Gastroesophageal sphincter (tissue), 4 donors: ENCODE measurements around the gene VAV2. TPM values are rescaled to one million over a fixed set of nuclear protein-coding genes. Genes with fewer than 3 reads are reported as not detected.

Experiments
- ATAC-seq: fragments of 150-250 bp; one replicate; pipeline ENCODE4 v1.9.1; 2016; ENCODE audit warnings: mild to moderate bottlenecking, moderate library complexity
- H3K27ac ChIP-seq, 4 donors: fragments of 200-600 bp; sonication (generic) in 3 of 4; 1 replicate in 3 of 4; 2 replicates in 1 of 4; pipeline ENCODE4 v1.5.1; 2016 to 2019
- H3K27me3 ChIP-seq: fragments of 200-600 bp; sonication (generic); one replicate; pipeline ENCODE4 v1.5.1; 2019
- H3K36me3 ChIP-seq, 2 donors: fragments of 200-600 bp; sonication (generic); one replicate each; pipeline ENCODE4 v1.5.1; 2019; ENCODE audit warnings: control low read depth in 1 of 2
- H3K4me1 ChIP-seq, 3 donors: fragments of 200-600 bp; sonication (generic); 1 replicate in 2 of 3; 2 replicates in 1 of 3; pipeline ENCODE4 v1.5.1; 2016 to 2019; ENCODE audit warnings: control low read depth in 2 of 3
- H3K4me3 ChIP-seq, 2 donors: fragments of 200-600 bp; sonication (generic); one replicate each; pipeline ENCODE4 v1.5.1; 2019; ENCODE audit warnings: mild to moderate bottlenecking in 1 of 2, moderate library complexity in 1 of 2
- H3K9me3 ChIP-seq, 3 donors: fragments of 200-600 bp; sonication (generic); one replicate each; pipeline ENCODE4 v1.5.1; 2017 to 2019; ENCODE audit warnings: control low read depth in 2 of 3
- CTCF ChIP-seq, 4 experiments: fragments of 200-600 bp in 2 of 4; fragments of 450-650 bp in 2 of 4; sonication (generic) in 1 of 4; IDR thresholded peaks; one replicate each; pipeline ENCODE4 v1.5.1; 2017 to 2019; ENCODE audit warnings: antibody characterized with exemption in 4 of 4, mild to moderate bottlenecking in 2 of 4, moderate library complexity in 2 of 4
- EP300 ChIP-seq: sonication (generic); formaldehyde crosslinking; IDR thresholded peaks from one replicate; pipeline ENCODE4 v1.6.1; 2017; ENCODE audit warnings: antibody characterized with exemption, mild to moderate bottlenecking
- POLR2A ChIP-seq, 2 donors: fragments of 450-650 bp; IDR thresholded peaks; one replicate each; pipeline ENCODE4 v1.6.1; 2017; ENCODE audit warnings: antibody characterized with exemption in 2 of 2, mild to moderate bottlenecking in 2 of 2, moderate library complexity in 1 of 2
- POLR2AphosphoS5 ChIP-seq: sonication (generic); formaldehyde crosslinking; IDR thresholded peaks from one replicate; pipeline ENCODE4 v1.6.1; 2017; ENCODE audit warnings: antibody characterized with exemption
- WGBS, 2 donors: methylation state at CpG; one replicate each; pipeline ENCODE4 v1.1.5; 2018; ENCODE audit warnings: low coverage in 1 of 2; 5-methylcytosine and 5-hydroxymethylcytosine counted together
- total RNA-seq, 4 donors: library from RNA; depleted of rRNA; stranded (reverse); fragments of >200 nt; gene quantifications; one replicate each; pipeline ENCODE4 v1.1.0, GENCODE V29; 2016

The VAV2 gene
- total RNA-seq, 4 donors from 2014 or later = 7.7 to 16.8 (median 8.9) TPM

GRCh38 chr9:133895335-133895734, 96.8 kb downstream of the VAV2 start:
- Histone ChIP-seq H3K9me3 (no peaks in the 10 kb centered on the region), H3K36me3 (no peaks in the 10 kb centered on the region), H3K27me3 (no peaks in the 10 kb centered on the region), H3K27ac (no peak overlapping the region), H3K4me3 (no peak overlapping the region), H3K4me1 (no peaks in the 10 kb centered on the region)
- TF ChIP-seq POLR2AphosphoS5 (no peak), EP300 (no peak), CTCF (IDR thresholded peaks at IDR 0.05) (no peak), POLR2A (IDR thresholded peaks at IDR 0.05) (no peak)
- WGBS, 2 donors = 83 to 86% methylated on average over 9 to 11 of the region's 11 CpGs
- no peak for ATAC-seq

DNA sequence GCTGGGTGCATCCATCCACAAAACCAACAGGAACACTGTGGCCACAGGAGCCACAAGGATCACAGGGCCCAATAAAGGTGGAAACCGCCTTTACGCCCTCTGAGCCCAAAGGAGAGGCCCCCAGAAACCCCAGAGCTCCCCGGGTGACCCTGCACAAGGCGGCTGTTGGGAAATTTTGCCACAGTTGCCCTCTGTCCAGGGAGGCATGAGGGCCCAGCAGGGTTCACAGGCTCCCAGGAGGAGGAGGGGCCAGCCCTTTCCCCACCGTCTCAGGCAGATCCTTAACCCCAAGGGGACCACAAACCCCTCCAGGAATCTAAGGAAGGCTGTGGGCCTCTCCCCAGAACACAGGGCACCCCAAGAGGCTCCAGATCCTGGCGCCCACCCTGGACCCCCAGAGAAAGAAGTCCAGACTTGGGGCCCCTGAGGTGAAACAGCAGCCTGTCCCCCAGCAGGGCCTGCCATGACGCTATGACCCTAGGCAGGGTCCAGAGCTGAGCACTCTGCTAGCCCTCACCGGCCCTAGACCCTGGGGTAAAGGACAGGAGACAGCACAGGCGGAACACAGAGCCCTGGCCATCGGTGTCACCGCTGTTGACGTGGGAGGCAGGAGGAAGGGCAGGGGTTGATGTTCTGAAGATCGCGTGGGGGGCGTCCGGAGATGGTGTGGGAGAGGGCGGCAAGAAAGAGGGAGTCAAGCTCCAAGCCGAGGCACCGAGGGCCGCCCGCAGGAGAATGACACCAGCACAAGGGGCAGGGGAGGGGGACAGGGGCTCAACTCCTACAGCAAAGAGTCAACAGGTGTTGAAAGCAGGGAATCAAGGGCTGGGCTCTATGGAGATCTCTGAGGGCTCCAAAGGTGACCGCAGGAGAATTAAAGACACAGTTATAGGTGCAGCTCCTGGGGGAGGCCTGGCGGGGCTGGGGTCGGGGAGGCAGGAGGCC, 97.5 kb downstream of the VAV2 start:
- H3K27me3 ChIP-seq = no peaks in the 10 kb centered on the region
- WGBS, 2 donors = 95% methylated on average over 9 of the region's 24 CpGs; no CpG with 5 or more reads in 1 of the 2 donors
- no peaks in the 10 kb centered on the region for H3K4me1 ChIP-seq
- H3K36me3 ChIP-seq = no peaks in the 10 kb centered on the region
- H3K4me3 ChIP-seq = no peak overlapping the region
- no peaks in the 10 kb centered on the region for H3K9me3 ChIP-seq
- no peak for TF ChIP-seq POLR2AphosphoS5
- TF ChIP-seq CTCF (IDR thresholded peaks at IDR 0.05) = no peak
- H3K27ac ChIP-seq = no peak overlapping the region
- no peak for ATAC-seq

DNA sequence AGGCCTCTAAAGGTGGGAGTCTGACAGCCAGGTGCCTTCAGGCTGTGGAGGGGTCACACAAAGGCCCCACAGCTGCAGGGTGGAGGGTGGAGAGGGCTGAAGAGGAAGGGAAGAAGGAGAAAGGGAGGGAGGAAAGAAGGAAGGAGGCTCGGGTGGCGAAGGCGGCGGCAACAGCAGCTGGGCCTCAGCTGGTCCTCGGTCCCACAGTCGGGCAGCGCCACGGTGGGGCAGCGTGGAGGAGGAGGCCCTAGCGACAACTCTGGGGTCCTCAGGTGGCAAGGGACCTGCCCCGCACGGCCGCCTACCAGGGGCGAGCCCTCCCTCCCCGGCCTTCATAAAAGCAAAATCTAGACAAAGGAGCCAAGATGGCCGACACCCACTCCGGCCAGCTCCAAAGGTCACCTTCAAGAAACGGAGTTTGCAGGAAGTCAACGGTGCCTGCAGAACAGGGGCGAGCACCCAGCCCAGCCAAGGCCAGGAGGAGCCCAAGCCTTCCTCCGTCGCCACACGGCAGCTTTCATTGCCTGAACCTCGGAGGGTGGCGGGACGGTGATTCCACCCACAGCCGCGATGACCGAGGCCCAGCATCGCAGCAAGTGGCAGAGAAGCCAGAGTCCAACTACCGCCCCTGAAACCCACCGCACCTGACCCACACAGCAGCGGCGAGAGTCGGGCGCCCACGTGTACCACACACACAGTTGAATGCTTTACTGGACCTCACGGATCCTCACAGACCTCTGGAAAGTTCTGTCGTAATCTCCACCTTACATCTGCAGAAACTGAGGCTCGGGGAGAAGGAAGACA, 98.7 kb downstream of the VAV2 start:
- ATAC-seq = no peak
- 94% methylated on average over 12 of the region's 40 CpGs; no CpG with 5 or more reads in 1 of the 2 donors for whole genome bisulfite sequencing, 2 donors

DNA sequence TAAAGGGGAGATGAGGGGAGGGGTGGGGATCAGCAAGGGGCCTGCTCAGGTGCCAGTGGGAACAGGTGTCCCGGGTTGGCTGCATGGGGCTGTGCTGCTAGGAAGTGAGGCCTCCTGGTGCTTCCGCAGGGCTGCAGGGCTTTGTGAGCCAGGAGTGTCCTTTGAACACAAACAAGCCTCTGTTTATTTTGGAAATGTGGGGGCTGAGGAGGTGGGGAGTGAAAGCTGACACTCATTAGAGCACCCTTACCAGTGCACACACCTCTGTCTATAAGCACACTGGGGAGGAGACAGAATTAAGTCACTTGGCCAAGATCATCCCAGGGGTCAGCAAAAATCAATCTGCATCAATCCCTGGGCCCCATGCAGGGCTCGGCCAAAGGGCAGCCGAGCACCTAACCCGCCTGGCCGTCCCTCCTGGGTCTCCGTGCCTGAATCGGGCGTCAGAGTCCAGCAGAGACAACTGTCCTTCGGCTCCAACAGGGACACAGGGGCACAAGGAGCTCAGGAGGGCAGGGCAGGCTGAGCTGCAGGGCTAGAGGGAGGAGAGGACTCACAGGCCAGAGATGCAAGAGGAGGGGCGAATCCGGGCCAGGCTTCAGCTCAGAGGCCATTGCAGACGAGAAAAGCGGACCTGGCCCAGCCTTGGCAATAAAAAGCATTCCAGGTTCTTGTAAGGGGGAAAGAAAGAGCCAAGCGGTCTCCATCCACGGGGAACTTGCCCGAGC, 99.8 kb downstream of the VAV2 start:
- H3K27ac ChIP-seq = no peak overlapping the region
- H3K4me1 ChIP-seq = peaks cover 0 to 5% (median 0%) of the 10 kb centered on the region in 3 donors
- no peaks in the 10 kb centered on the region for H3K36me3 ChIP-seq
- TF ChIP-seq CTCF (IDR thresholded peaks at IDR 0.05) (no peak), POLR2A (IDR thresholded peaks at IDR 0.05) (no peak), EP300 (no peak), POLR2AphosphoS5 (no peak)
- ATAC-seq = no peak
- H3K9me3 ChIP-seq = no peaks in the 10 kb centered on the region
- no peak overlapping the region for H3K4me3 ChIP-seq
- H3K27me3 ChIP-seq = no peaks in the 10 kb centered on the region
- WGBS, 2 donors = 77 to 85% methylated on average over 8 to 14 of the region's 17 CpGs

More for the DNA sequence above, 98.7 kb downstream of the VAV2 start:
- H3K36me3 ChIP-seq = no peaks in the 10 kb centered on the region
- no peaks in the 10 kb centered on the region for H3K4me1 ChIP-seq
- no peaks in the 10 kb centered on the region for H3K27me3 ChIP-seq
- H3K9me3 ChIP-seq = no peaks in the 10 kb centered on the region
- TF ChIP-seq CTCF (IDR thresholded peaks at IDR 0.05) (no peak), POLR2AphosphoS5 (no peak), EP300 (no peak), POLR2A (IDR thresholded peaks at IDR 0.05) (no peak)
- H3K27ac ChIP-seq = no peak overlapping the region
- H3K4me3 ChIP-seq = no peak overlapping the region
